Thyroid gland (tissue), 4 donors: ENCODE measurements around the gene KRT8.

Source experiments
- CTCF ChIP-seq, 6 experiments: fragments of 200-600 bp in 3 of 6; fragments of 450-650 bp in 3 of 6; sonication (generic) in 3 of 6; IDR thresholded peaks; one replicate each; pipeline ENCODE4 v1.5.1; 2016 to 2019; ENCODE audit warnings: antibody characterized with exemption in 6 of 6, mild to moderate bottlenecking in 2 of 6, inconsistent platforms in 1 of 6, moderate library complexity in 1 of 6
- POLR2A ChIP-seq, 2 donors: fragments of 450-650 bp; IDR thresholded peaks; one replicate each; pipeline ENCODE4 v1.6.1; 2017; ENCODE audit warnings: antibody characterized with exemption in 2 of 2, mild to moderate bottlenecking in 2 of 2, moderate library complexity in 1 of 2

GRCh38 chr12:52915637-52916036 is 10.8 kb upstream of the KRT8 start:
- TF ChIP-seq POLR2A (IDR thresholded peaks at IDR 0.05): no peak
- TF ChIP-seq CTCF (IDR thresholded peaks at IDR 0.05): no peak
